GM12874 (cell line): ENCODE data around the gene POU5F1.

Experiments
- TF ChIP-seq, protein P1 (sequence below): IDR thresholded peaks from 2 replicates; pipeline ENCODE4 v1.5.1; 2011; ENCODE audit warnings: low read depth, mild to moderate bottlenecking, control low read depth, low read length, moderate library complexity; ENCODE audit not compliant: insufficient read depth

The POU5F1 gene

GRCh38 chr6:31179042-31179386 lies 8.5 kb upstream of the POU5F1 start:
- TF ChIP-seq, protein P1, sequence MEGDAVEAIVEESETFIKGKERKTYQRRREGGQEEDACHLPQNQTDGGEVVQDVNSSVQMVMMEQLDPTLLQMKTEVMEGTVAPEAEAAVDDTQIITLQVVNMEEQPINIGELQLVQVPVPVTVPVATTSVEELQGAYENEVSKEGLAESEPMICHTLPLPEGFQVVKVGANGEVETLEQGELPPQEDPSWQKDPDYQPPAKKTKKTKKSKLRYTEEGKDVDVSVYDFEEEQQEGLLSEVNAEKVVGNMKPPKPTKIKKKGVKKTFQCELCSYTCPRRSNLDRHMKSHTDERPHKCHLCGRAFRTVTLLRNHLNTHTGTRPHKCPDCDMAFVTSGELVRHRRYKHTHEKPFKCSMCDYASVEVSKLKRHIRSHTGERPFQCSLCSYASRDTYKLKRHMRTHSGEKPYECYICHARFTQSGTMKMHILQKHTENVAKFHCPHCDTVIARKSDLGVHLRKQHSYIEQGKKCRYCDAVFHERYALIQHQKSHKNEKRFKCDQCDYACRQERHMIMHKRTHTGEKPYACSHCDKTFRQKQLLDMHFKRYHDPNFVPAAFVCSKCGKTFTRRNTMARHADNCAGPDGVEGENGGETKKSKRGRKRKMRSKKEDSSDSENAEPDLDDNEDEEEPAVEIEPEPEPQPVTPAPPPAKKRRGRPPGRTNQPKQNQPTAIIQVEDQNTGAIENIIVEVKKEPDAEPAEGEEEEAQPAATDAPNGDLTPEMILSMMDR = no peak

DNA sequence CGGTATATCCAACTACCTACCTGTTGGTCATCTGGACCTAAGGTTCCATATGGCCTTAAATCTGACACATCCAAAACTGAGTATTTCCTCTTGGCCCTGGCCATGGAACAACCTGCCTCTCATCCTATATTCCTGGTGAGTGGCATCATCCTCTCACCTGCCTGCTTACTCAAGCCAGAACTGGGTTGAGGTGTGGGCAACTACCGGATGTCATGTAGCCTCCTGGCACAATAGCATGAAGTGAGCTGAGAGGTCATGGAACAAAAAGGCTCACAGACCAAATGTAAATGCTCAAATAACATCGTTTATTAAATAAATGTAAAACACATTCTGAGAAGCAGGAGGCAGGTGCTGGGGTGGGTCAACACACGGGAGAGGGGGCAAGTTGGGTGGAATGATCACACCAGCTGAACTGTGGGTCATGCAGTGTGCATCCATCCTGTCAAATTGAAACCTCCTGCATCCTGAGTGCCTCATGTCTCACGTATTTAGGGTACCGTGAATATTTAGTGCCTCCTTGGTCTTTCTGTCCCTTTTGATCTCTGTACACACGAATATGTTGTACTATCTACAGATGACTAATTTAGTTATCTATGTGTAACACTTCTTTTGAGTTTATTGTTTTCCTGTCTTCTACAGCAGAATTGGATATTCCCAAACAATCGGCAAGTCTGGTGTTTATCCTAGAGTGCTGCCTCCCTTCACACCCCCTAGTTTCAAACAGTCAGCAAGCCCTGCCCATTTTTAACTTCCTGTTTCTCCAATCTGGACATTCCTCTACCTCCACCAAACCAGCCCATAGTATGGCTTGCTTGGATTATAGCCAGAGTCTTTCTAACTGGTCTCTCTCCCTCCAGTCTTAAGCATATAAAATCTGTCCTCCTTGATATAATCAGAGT lies 7.9 kb upstream of the POU5F1 start:
- TF ChIP-seq, protein P1 = no peak

DNA sequence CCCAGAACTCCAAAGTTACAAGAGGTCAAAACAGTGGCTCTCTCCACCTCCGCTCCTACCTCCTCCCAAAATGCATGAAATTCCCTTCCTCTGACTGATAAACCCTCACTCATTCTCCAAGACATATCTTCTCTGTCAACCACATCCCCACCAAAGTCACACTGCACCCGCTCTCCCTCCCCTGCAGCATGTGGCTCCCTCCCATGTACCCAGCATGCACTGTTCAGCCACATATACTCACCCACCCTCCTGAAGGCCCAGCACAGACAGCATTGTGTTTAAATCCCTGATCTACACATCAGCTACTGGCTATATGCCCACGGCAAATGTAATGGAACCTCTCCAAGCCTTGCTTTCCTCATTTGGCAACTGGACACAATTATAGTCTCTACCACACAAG lies 5.5 kb upstream of the POU5F1 start:
- TF ChIP-seq, protein P1 = no peak

GRCh38 chr6:31174378-31174777 lies 3.9 kb upstream of the POU5F1 start:
- TF ChIP-seq, protein P1 = no peak

DNA sequence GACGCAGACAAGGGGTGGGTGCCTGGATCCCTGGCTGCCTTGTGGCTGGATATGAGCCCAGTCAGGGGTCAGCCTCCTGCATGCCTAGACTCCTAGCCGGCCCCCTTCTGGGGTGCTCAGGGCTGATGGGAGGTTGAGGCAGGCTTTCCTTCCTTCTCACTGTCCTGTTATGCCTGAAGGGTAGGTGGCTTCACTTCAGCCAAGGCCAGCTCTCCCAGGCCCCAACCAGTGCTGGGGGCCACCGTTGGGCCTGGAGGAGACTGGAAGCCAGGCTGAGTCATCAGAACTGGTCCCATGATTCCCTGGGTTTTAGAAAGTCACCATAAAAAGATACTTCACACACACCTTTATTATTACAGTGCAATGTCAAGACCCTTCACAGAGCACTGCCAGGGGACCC lies 2.9 kb upstream of the POU5F1 start:
- TF ChIP-seq, protein P1 = no peak

DNA sequence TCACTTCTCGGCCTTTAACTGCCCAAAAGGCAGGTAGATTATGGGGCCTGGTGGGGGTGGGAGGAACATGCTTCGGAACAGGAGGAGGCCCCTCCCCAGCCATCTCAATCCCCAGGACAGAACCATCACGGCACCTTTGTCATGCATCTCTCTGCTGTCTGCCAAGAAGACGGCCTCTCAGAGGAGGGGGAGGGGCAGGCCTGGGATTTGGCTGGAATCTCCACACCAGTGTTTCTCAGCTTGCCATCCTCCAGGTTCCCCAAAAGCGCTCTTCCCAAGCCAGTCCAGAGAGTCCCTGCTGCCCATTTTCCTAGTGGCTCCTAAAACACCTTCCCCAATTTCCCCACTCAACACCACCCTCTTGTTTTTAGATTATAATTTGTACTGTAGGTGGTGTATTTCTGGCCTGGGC lies 2.5 kb upstream of the POU5F1 start:
- TF ChIP-seq, protein P1 = no peak

GRCh38 chr6:31171931-31172905 lies 1.7 kb upstream of the POU5F1 start:
- TF ChIP-seq, protein P1 = no peak
